ENCODE data around the gene KIAA1671. TPM values are rescaled to one million over a fixed set of nuclear protein-coding genes. Genes with fewer than 3 reads are reported as not detected.

The KIAA1671 gene
- total RNA-seq, 1 donor from 2014 or later, result 14.5 TPM

GRCh38 chr22:25206998-25207397, 254.5 kb downstream of the KIAA1671 start:
- no peak overlapping the region for H3K27ac Mint-ChIP-seq (ENCODE audit: unreplicated experiment)

GRCh38 chr22:25207553-25208157, 255.1 kb downstream of the KIAA1671 start:
- Mint-ChIP-seq H3K4me1 (no peaks in the 10 kb centered on the region), H3K27ac (ENCODE audit: unreplicated experiment) (no peak overlapping the region), H3K9me3 (no peaks in the 10 kb centered on the region), H3K4me3 (no peak overlapping the region), H3K36me3 (ENCODE audit: low read depth) (no peaks in the 10 kb centered on the region), H3K27me3 (ENCODE audit: low read depth) (no peaks in the 10 kb centered on the region)
- no peak for DNase-seq (ENCODE audit: low read depth, low spot score)
- TF ChIP-seq CTCF (conservative IDR thresholded peaks at IDR 0.05), result no peak

More at GRCh38 chr22:25206998-25207397, 254.5 kb downstream of the KIAA1671 start:
- H3K4me3 Mint-ChIP-seq, result no peak overlapping the region
- no peak for DNase-seq (ENCODE audit: low read depth, low spot score)
- peaks cover 4% of the 10 kb centered on the region for H3K4me1 Mint-ChIP-seq
- H3K36me3 Mint-ChIP-seq (ENCODE audit: low read depth), result no peaks in the 10 kb centered on the region
- no peaks in the 10 kb centered on the region for H3K9me3 Mint-ChIP-seq
- no peaks in the 10 kb centered on the region for H3K27me3 Mint-ChIP-seq (ENCODE audit: low read depth)
- no peak for TF ChIP-seq CTCF (conservative IDR thresholded peaks at IDR 0.05)

- no peak for TF ChIP-seq CTCF (conservative IDR thresholded peaks at IDR 0.05)
- Mint-ChIP-seq H3K27ac (ENCODE audit: unreplicated experiment) (no peak overlapping the region), H3K36me3 (ENCODE audit: low read depth) (no peaks in the 10 kb centered on the region), H3K4me1 (no peaks in the 10 kb centered on the region), H3K4me3 (no peak overlapping the region), H3K9me3 (no peaks in the 10 kb centered on the region), H3K27me3 (ENCODE audit: low read depth) (no peaks in the 10 kb centered on the region)
- DNase-seq (ENCODE audit: low read depth, low spot score), result no peak
These were observed 255.8 kb downstream of the KIAA1671 start for GRCh38 chr22:25208328-25208727.

DNA sequence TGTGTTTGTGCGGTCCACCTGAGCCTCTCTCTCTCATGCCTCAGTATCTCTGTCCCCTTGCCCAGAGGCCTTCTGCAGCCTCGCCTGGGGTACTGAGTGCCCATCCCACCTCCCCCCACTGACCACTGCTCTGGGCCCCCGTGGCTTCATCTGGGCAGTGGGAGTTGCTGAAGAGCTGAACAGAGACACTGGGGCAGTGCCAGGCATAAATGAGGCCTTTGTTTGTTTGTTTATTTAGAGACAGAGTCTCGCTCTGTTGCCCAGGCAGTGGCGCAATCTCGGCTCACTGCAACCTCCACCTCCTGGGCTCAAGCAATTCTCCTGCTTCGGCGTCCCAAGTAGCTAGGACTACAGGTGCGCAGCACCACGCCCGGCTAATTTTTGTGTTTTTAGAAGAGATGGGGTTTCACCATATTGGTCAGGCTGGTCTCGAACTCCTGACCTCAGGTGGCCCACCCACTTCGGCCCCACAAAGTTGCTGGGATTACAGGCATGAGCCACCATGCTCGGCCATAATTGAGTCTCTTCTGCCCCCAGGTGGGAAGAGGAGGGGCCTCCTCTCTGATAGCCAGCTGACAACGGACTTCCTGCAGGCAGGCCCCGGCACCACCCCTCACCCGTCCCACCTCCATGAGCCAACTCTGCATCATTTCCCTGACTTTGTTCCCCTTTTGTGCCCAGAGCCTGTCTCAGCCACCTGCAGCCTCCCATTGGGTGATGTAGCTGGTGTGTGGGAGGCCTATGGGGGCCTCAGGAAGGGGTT, 256.4 kb downstream of the KIAA1671 start:
- no peaks in the 10 kb centered on the region for H3K36me3 Mint-ChIP-seq (ENCODE audit: low read depth)

GRCh38 chr22:25210793-25211192, 258.3 kb downstream of the KIAA1671 start:
- Mint-ChIP-seq H3K27ac (ENCODE audit: unreplicated experiment) (no peak overlapping the region), H3K4me1 (no peaks in the 10 kb centered on the region), H3K36me3 (ENCODE audit: low read depth) (no peaks in the 10 kb centered on the region), H3K27me3 (ENCODE audit: low read depth) (peaks cover 4% of the 10 kb centered on the region), H3K4me3 (no peak overlapping the region), H3K9me3 (no peaks in the 10 kb centered on the region)
- DNase-seq (ENCODE audit: low read depth, low spot score), result no peak
- no peak for TF ChIP-seq CTCF (conservative IDR thresholded peaks at IDR 0.05)

More for the DNA sequence above, 256.4 kb downstream of the KIAA1671 start:
- Mint-ChIP-seq H3K27me3 (ENCODE audit: low read depth) (no peaks in the 10 kb centered on the region), H3K27ac (ENCODE audit: unreplicated experiment) (no peak overlapping the region), H3K9me3 (no peaks in the 10 kb centered on the region), H3K4me1 (no peaks in the 10 kb centered on the region), H3K4me3 (no peak overlapping the region)
- TF ChIP-seq CTCF (conservative IDR thresholded peaks at IDR 0.05), result no peak
- DNase-seq (ENCODE audit: low read depth, low spot score), result no peak

Data from neural crest cell (in vitro differentiated cells).